HCT116 (cell line): ENCODE measurements around the gene TDRD12.

Experiments
- EZH2 ChIP-seq: fragments of 200-600 bp; sonication (generic); IDR thresholded peaks from 2 replicates; pipeline ENCODE4 v1.6.1; 2017; ENCODE audit warnings: antibody characterized with exemption, mixed run types
- POLR2A ChIP-seq: IDR thresholded peaks from 2 replicates; pipeline ENCODE4 v1.7.0; 2011; ENCODE audit warnings: borderline replicate concordance; ENCODE audit not compliant: insufficient read depth, insufficient read length; ENCODE audit errors: extremely low read depth
- POLR2AphosphoS5 ChIP-seq: IDR thresholded peaks from 2 replicates; pipeline ENCODE4 v1.6.1; 2011; ENCODE audit warnings: mild to moderate bottlenecking, low read depth, low read length, moderate library complexity
- YY1 ChIP-seq: IDR thresholded peaks from 2 replicates; pipeline ENCODE4 v1.6.1; 2011; ENCODE audit warnings: low read length, low read depth, moderate library complexity, mild to moderate bottlenecking; ENCODE audit not compliant: insufficient replicate concordance; ENCODE audit errors: extremely low read depth
- ZFX ChIP-seq: fragments of 450-650 bp; IDR thresholded peaks from 2 replicates; pipeline ENCODE4 v1.6.1; 2017
- TF ChIP-seq, protein P1 (sequence below), 3 experiments: fragments of 200-600 bp in 1 of 3; sonication (generic) in 1 of 3; IDR thresholded peaks in 2 of 3; conservative IDR thresholded peaks in 1 of 3; 2 replicates each; pipeline ENCODE4 v1.5.1; 2012 to 2017; ENCODE audit warnings: low read depth in 2 of 3, low read length in 2 of 3, antibody characterized with exemption in 1 of 3, borderline replicate concordance in 1 of 3, control low read depth in 1 of 3, mild to moderate bottlenecking in 1 of 3, mixed read lengths in 1 of 3, mixed run types in 1 of 3, moderate library complexity in 1 of 3; ENCODE audit not compliant: insufficient read depth in 1 of 3
- TF ChIP-seq, protein P2 (sequence below): IDR thresholded peaks from 2 replicates; pipeline ENCODE4 v1.6.1; 2012; ENCODE audit warnings: low read depth

DNA sequence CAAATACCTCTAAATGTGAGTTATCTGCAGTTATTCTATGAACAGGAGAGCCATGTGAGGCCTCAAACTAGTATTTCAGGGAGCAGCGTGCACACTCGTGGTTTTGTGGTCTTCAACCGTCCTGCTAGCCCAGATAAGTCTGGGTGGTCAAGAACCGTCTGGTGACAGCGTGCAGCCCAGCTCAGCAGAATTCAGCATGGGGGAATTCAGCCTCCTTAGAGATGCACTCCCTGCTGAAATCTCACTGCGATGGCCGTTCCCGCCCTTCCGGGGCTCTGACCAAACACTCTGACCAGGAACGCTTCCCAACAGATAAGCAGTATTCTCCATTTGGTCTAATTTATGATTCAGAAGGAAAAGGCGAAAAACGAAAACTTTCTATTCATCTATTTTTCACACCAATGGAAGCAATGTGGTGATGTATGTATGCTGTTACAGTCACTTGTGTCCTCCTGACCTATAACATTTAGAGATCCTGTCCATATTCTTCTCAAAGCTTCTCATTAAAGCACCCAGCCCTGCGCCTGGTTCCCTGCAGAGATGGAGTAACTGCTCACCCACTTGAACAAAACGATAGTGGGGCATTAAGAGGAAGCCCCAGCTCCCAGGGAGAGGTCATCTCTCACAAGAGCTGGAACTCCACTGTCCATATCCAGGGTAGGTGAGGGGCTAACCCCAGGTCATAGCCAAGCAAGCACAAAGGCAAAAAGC is 47.5 kb upstream of the TDRD12 start:
- TF ChIP-seq YY1 (no peak), EZH2 (no peak), POLR2AphosphoS5 (no peak), ZFX (no peak), POLR2A (no peak)
- TF ChIP-seq, protein P1, sequence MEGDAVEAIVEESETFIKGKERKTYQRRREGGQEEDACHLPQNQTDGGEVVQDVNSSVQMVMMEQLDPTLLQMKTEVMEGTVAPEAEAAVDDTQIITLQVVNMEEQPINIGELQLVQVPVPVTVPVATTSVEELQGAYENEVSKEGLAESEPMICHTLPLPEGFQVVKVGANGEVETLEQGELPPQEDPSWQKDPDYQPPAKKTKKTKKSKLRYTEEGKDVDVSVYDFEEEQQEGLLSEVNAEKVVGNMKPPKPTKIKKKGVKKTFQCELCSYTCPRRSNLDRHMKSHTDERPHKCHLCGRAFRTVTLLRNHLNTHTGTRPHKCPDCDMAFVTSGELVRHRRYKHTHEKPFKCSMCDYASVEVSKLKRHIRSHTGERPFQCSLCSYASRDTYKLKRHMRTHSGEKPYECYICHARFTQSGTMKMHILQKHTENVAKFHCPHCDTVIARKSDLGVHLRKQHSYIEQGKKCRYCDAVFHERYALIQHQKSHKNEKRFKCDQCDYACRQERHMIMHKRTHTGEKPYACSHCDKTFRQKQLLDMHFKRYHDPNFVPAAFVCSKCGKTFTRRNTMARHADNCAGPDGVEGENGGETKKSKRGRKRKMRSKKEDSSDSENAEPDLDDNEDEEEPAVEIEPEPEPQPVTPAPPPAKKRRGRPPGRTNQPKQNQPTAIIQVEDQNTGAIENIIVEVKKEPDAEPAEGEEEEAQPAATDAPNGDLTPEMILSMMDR (IDR thresholded peaks at IDR 0.05 in 2 of 3, conservative IDR thresholded peaks at IDR 0.05 in 1 of 3; ENCODE audit: borderline replicate concordance in 1 of 3, insufficient read depth in 1 of 3, low read depth in 2 of 3, low read length in 2 of 3): no peak
- TF ChIP-seq, protein P2, sequence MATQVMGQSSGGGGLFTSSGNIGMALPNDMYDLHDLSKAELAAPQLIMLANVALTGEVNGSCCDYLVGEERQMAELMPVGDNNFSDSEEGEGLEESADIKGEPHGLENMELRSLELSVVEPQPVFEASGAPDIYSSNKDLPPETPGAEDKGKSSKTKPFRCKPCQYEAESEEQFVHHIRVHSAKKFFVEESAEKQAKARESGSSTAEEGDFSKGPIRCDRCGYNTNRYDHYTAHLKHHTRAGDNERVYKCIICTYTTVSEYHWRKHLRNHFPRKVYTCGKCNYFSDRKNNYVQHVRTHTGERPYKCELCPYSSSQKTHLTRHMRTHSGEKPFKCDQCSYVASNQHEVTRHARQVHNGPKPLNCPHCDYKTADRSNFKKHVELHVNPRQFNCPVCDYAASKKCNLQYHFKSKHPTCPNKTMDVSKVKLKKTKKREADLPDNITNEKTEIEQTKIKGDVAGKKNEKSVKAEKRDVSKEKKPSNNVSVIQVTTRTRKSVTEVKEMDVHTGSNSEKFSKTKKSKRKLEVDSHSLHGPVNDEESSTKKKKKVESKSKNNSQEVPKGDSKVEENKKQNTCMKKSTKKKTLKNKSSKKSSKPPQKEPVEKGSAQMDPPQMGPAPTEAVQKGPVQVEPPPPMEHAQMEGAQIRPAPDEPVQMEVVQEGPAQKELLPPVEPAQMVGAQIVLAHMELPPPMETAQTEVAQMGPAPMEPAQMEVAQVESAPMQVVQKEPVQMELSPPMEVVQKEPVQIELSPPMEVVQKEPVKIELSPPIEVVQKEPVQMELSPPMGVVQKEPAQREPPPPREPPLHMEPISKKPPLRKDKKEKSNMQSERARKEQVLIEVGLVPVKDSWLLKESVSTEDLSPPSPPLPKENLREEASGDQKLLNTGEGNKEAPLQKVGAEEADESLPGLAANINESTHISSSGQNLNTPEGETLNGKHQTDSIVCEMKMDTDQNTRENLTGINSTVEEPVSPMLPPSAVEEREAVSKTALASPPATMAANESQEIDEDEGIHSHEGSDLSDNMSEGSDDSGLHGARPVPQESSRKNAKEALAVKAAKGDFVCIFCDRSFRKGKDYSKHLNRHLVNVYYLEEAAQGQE: no peak
